CD14-positive monocyte (primary cell): ENCODE results near the gene CHMP4A. TPM values are rescaled to one million over a fixed set of nuclear protein-coding genes. Genes with fewer than 3 reads are reported as not detected.
"Not testable (repeated sequence)": the region's sequence is repeated elsewhere in the genome, so short reads cannot be mapped to it uniquely, and the experiment has no call there.

Experiments
- DNase-seq, 3 donors: peaks; one replicate each; pipeline ENCODE4 v3.0.0-alpha.2; 2011 to 2022
- H2AFZ ChIP-seq: 2 replicates; pipeline ENCODE4 v1.6.0; 2012; ENCODE audit warnings: mild to moderate bottlenecking, low read depth, low read length, inconsistent platforms; ENCODE audit not compliant: insufficient read depth, poor library complexity, severe bottlenecking
- H3K27ac ChIP-seq, 2 donors: 1 replicate in 1 of 2; 2 replicates in 1 of 2; pipeline ENCODE4 v1.5.1; 2012 to 2013; ENCODE audit warnings: low read length in 2 of 2, control low read depth in 1 of 2, inconsistent platforms in 1 of 2, low read depth in 1 of 2, mild to moderate bottlenecking in 1 of 2
- H3K27me3 ChIP-seq, 2 donors: one replicate each; pipeline versions ENCODE4 v1.6.0 to v1.6.1; 2011 to 2013; ENCODE audit warnings: low read length in 2 of 2; ENCODE audit not compliant: control insufficient read depth in 2 of 2, insufficient read depth in 2 of 2
- H3K36me3 ChIP-seq, 2 donors: replicated peaks in 1 of 2; 1 replicate in 1 of 2; 2 replicates in 1 of 2; pipeline versions ENCODE4 v1.5.1 to v1.6.1; 2012 to 2013; ENCODE audit warnings: low read length in 2 of 2, control low read depth in 1 of 2, inconsistent platforms in 1 of 2, mild to moderate bottlenecking in 1 of 2; ENCODE audit not compliant: insufficient read depth in 2 of 2, control insufficient read depth in 1 of 2
- H3K4me1 ChIP-seq, 2 donors: 1 replicate in 1 of 2; 2 replicates in 1 of 2; pipeline versions ENCODE4 v1.5.1 to v1.6.1; 2012 to 2013; ENCODE audit warnings: low read length in 2 of 2, control low read depth in 1 of 2, inconsistent platforms in 1 of 2, mild to moderate bottlenecking in 1 of 2, moderate library complexity in 1 of 2; ENCODE audit not compliant: insufficient read depth in 2 of 2, control insufficient read depth in 1 of 2
- H3K4me2 ChIP-seq: replicated peaks from 2 replicates; pipeline ENCODE3; 2012; ENCODE audit warnings: low read length, moderate library complexity, mild to moderate bottlenecking; ENCODE audit not compliant: poor library complexity, severe bottlenecking; ENCODE audit errors: extremely low read depth
- H3K4me3 ChIP-seq, 3 experiments: fragments of 200-600 bp in 1 of 3; sonication (generic) in 1 of 3; replicated peaks in 1 of 3; 1 replicate in 2 of 3; 2 replicates in 1 of 3; pipeline ENCODE4 v1.5.1; 2011 to 2013; ENCODE audit warnings: low read length in 3 of 3, mild to moderate bottlenecking in 3 of 3, control low read depth in 2 of 3, low read depth in 2 of 3, inconsistent platforms in 1 of 3, moderate library complexity in 1 of 3
- H3K79me2 ChIP-seq: 2 replicates; pipeline ENCODE4 v1.6.0; 2012; ENCODE audit warnings: mild to moderate bottlenecking, control low read depth, inconsistent platforms, low read length, moderate library complexity; ENCODE audit not compliant: insufficient read depth
- H3K9ac ChIP-seq: 2 replicates; pipeline ENCODE4 v1.6.0; 2017; ENCODE audit warnings: low read length, mild to moderate bottlenecking; ENCODE audit not compliant: insufficient read depth, poor library complexity, severe bottlenecking
- H3K9me3 ChIP-seq, 2 donors: replicated peaks in 1 of 2; 1 replicate in 1 of 2; 2 replicates in 1 of 2; pipeline versions ENCODE4 v1.5.1 to v1.6.1; 2012 to 2013; ENCODE audit warnings: low read length in 2 of 2, control low read depth in 1 of 2; ENCODE audit not compliant: control insufficient read depth in 1 of 2, insufficient read depth in 1 of 2
- H4K20me1 ChIP-seq: 2 replicates; pipeline ENCODE4 v1.6.0; 2012; ENCODE audit warnings: mild to moderate bottlenecking, low read length, control low read depth, moderate library complexity; ENCODE audit not compliant: insufficient read depth
- H3K27ac Mint-ChIP-seq, 7 donors: one replicate each; pipeline ENCODE4 v1.8.0; 2020; ENCODE audit warnings: mild to moderate bottlenecking in 7 of 7, mixed read lengths in 7 of 7, moderate library complexity in 6 of 7, inconsistent platforms in 2 of 7
- H3K27me3 Mint-ChIP-seq, 3 donors: one replicate each; pipeline ENCODE4 v1.8.0; 2021 to 2022; ENCODE audit warnings: low read depth in 3 of 3, mild to moderate bottlenecking in 3 of 3, mixed read lengths in 3 of 3, moderate library complexity in 3 of 3, inconsistent platforms in 1 of 3
- H3K36me3 Mint-ChIP-seq, 2 donors: one replicate each; pipeline ENCODE4 v1.8.0; 2020; ENCODE audit warnings: mixed read lengths in 2 of 2, inconsistent platforms in 1 of 2, mild to moderate bottlenecking in 1 of 2
- H3K4me1 Mint-ChIP-seq: one replicate; pipeline ENCODE4 v1.8.0; 2020; ENCODE audit warnings: mild to moderate bottlenecking, mixed read lengths
- H3K4me3 Mint-ChIP-seq, 2 donors: one replicate each; pipeline ENCODE4 v1.8.0; 2020; ENCODE audit warnings: mild to moderate bottlenecking in 2 of 2, mixed read lengths in 2 of 2, moderate library complexity in 1 of 2
- H3K9me3 Mint-ChIP-seq, 7 donors: one replicate each; pipeline ENCODE4 v1.8.0; 2020 to 2022; ENCODE audit warnings: mixed read lengths in 7 of 7, mild to moderate bottlenecking in 6 of 7, moderate library complexity in 6 of 7, inconsistent platforms in 2 of 7
- WGBS: methylation state at CpG from one replicate; pipeline ENCODE4 v1.1.5; 2013; ENCODE audit warnings: missing lambda C conversion rate; ENCODE audit not compliant: insufficient coverage; 5-methylcytosine and 5-hydroxymethylcytosine counted together
- intact Hi-C, 2 donors: fragments of 100-400 bp; cut with micrococcal nuclease; formaldehyde crosslinking; loops; one replicate each; pipeline versions ENCODE4 v1.15.0 to v1.15.1; 2023
- polyA plus RNA-seq, 3 donors: library from polyadenylated mRNA; depleted of rRNA in 1 of 3; unstranded in 2 of 3; stranded (reverse) in 1 of 3; fragments of 300-500 nt in 2 of 3; fragments of >200 nt in 1 of 3; fragmentation: Illumina TruSeq in 2 of 3; gene quantifications; 1 replicate in 2 of 3; 2 replicates in 1 of 3; pipeline ENCODE4 v1.2.3, GENCODE V29; 2012 to 2021
- TF ChIP-seq, protein P1 (sequence below): fragments of 200-600 bp; IDR thresholded peaks from one replicate; pipeline ENCODE4 v1.8.0; 2022; ENCODE audit warnings: antibody characterized with exemption, mild to moderate bottlenecking

CHMP4A gene
- polyA plus RNA-seq, 3 donors, result 99.0 to 128 (median 102) TPM

- Mint-ChIP-seq H3K27me3 (no peaks in the 10 kb centered on the region), H3K4me1 (peaks cover 9% of the 10 kb centered on the region), H3K27ac (peak overlapping the region in 4 of 7 donors; percentile 20 to 72 (median 39)), H3K4me3 (no peak overlapping the region), H3K36me3 (peaks cover 80 to 86% of the 10 kb centered on the region in 2 donors), H3K9me3 (peaks cover 0 to 16% (median 9%) of the 10 kb centered on the region in 7 donors)
- WGBS, result 98% methylated on average over 10 of the region's 11 CpGs
- intact Hi-C loops, result no loop called here
- H3K4me1 ChIP-seq, result no peaks in the 10 kb centered on the region
- peaks cover 63 to 94% of the 10 kb centered on the region in 2 donors for H3K36me3 ChIP-seq
- TF ChIP-seq, protein P1, sequence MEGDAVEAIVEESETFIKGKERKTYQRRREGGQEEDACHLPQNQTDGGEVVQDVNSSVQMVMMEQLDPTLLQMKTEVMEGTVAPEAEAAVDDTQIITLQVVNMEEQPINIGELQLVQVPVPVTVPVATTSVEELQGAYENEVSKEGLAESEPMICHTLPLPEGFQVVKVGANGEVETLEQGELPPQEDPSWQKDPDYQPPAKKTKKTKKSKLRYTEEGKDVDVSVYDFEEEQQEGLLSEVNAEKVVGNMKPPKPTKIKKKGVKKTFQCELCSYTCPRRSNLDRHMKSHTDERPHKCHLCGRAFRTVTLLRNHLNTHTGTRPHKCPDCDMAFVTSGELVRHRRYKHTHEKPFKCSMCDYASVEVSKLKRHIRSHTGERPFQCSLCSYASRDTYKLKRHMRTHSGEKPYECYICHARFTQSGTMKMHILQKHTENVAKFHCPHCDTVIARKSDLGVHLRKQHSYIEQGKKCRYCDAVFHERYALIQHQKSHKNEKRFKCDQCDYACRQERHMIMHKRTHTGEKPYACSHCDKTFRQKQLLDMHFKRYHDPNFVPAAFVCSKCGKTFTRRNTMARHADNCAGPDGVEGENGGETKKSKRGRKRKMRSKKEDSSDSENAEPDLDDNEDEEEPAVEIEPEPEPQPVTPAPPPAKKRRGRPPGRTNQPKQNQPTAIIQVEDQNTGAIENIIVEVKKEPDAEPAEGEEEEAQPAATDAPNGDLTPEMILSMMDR, result no peak
- H4K20me1 ChIP-seq, result peaks cover 38% of the 10 kb centered on the region
- no peak overlapping the region for H2AFZ ChIP-seq
- H3K9me3 ChIP-seq, result peaks cover 0 to 6% of the 10 kb centered on the region in 2 donors
- no peak overlapping the region for H3K9ac ChIP-seq
- no peaks in the 10 kb centered on the region for H3K27me3 ChIP-seq
- H3K27ac ChIP-seq, result peak overlapping the region in 1 of 2 donors; percentile 31
- H3K4me2 ChIP-seq, result no peak overlapping the region
- H3K79me2 ChIP-seq, result peaks cover 19% of the 10 kb centered on the region
- no peak for DNase-seq
- no peak overlapping the region for H3K4me3 ChIP-seq
Measured at GRCh38 chr14:24206260-24207103, 6.8 kb downstream of the CHMP4A start.

DNA sequence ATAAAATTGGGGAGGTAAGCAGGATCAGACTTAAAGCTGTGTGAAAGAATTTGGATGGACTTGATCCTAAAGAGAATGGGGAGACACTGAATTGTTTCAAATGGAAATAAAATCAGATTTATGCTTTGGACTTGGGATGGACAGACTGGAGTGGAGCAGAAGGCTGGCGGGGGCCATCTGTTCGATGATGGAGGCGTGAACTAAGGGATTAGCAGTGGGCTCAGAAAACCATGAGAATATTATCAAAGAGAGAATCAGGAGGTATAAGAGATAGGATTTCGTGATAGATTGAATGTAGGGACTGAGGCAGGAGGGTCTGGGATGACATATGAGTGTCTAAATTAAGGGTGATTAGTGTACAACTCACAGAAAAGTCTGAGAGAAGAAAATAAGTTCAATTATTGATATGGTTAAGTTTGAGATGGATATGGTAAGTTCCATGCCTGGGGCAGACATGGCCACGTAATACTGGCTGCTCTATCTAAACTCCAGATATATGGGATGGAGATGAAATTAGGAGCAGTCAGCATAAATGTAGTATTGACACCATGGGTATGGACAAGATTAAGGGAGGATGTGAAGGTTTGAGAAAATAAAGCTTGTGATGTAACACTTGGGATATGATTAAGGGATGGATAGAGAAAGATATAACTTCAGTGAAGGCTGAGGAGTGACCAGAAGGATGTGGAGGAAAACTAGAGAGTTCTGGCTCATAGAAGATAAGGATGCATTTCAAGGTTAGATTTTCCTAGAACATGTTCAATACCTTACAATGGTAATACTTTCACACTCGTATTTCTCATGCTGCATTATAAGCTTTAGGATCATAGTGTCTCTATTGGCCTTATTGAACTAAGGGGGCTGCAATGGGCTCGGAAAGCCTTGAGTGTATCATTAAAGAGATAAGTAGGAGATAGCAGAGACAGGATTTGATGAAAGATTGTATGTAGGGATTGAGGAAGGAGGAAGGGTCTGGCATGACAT is 8.8 kb downstream of the CHMP4A start:
- TF ChIP-seq, protein P1, result no peak
- H3K27me3 ChIP-seq, result no peaks in the 10 kb centered on the region
- H3K4me3 ChIP-seq, result no peak overlapping the region
- WGBS, result 98% methylated on average over 6 of the region's 7 CpGs
- peaks cover 0 to 9% of the 10 kb centered on the region in 2 donors for H3K9me3 ChIP-seq
- DNase-seq, result no peak
- H3K9ac ChIP-seq, result no peak overlapping the region
- no peaks in the 10 kb centered on the region for H3K4me1 ChIP-seq
- intact Hi-C loops, result no loop called here
- Mint-ChIP-seq H3K4me3 (no peak overlapping the region), H3K9me3 (peaks cover 2 to 21% (median 12%) of the 10 kb centered on the region in 7 donors), H3K27me3 (no peaks in the 10 kb centered on the region), H3K36me3 (peaks cover 69 to 80% of the 10 kb centered on the region in 2 donors), H3K27ac (peak overlapping the region in 1 of 7 donors; percentile 15), H3K4me1 (peaks cover 2% of the 10 kb centered on the region)
- H3K4me2 ChIP-seq, result no peak overlapping the region
- no peak overlapping the region for H3K27ac ChIP-seq
- H3K79me2 ChIP-seq, result peaks cover 10% of the 10 kb centered on the region
- no peak overlapping the region for H2AFZ ChIP-seq
- peaks cover 46 to 78% of the 10 kb centered on the region in 2 donors for H3K36me3 ChIP-seq
- peaks cover 38% of the 10 kb centered on the region for H4K20me1 ChIP-seq

DNA sequence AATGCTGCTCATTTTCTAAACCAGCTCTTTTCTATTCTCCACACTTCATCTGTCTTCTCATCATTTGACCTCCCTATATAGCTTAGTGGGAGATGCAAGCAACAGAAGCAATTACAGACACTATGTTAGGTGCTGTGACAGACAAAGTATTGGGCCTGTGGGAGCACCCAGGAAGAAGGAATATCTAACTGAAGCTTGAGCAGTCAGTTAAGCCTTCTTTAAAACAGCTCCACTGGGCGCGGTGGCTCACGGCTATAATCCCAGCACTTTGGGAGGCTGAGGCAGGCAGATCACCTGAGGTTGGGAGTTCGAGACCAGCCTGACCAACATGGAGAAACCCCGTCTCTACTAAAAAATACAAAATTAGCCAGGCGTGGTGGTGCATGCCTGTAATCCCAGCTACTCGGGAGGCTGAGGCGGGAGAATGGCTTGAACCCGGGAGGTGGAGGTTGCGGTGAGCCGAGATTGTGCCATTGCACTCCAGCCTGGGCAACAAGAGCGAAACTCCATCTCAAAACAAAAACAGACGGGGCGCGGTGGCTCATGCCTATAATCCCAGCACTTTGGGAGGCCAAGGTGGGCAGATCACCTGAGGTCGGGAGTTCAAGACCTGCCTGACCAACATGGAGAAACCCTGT is 9.9 kb downstream of the CHMP4A start:
- H2AFZ ChIP-seq, H3K4me2 ChIP-seq, H3K27me3 ChIP-seq, H3K4me3 ChIP-seq, H3K4me1 ChIP-seq, H3K9me3 ChIP-seq, H3K4me3 Mint-ChIP-seq, H3K9ac ChIP-seq, H3K27ac ChIP-seq, intact Hi-C loops, H3K27me3 Mint-ChIP-seq, H3K27ac Mint-ChIP-seq, DNase-seq: not testable (repeated sequence)
- Histone ChIP-seq H4K20me1 (peaks cover 34% of the 10 kb centered on the region), H3K36me3 (peaks cover 39 to 67% of the 10 kb centered on the region in 2 donors), H3K79me2 (peaks cover 18% of the 10 kb centered on the region)
- WGBS, result 100% methylated on average over 2 of the region's 16 CpGs
- H3K9me3 Mint-ChIP-seq, result peaks cover 6 to 23% (median 15%) of the 10 kb centered on the region in 7 donors
- peaks cover 10% of the 10 kb centered on the region for H3K4me1 Mint-ChIP-seq
- peaks cover 71 to 84% of the 10 kb centered on the region in 2 donors for H3K36me3 Mint-ChIP-seq
